HG03039 (cell line): ENCODE results near the gene RPL5.
"Not testable (repeated sequence)": the region's sequence is repeated elsewhere in the genome, so short reads cannot be mapped to it uniquely, and the experiment has no call there.

ENCODE experiments used
- ATAC-seq: cut with Tn5 transposase; IDR thresholded peaks from one replicate; pipeline ENCODE4 v1.9.1; 2021; ENCODE audit warnings: mild to moderate bottlenecking, moderate library complexity; ENCODE audit not compliant: unreplicated experiment

The RPL5 gene

DNA sequence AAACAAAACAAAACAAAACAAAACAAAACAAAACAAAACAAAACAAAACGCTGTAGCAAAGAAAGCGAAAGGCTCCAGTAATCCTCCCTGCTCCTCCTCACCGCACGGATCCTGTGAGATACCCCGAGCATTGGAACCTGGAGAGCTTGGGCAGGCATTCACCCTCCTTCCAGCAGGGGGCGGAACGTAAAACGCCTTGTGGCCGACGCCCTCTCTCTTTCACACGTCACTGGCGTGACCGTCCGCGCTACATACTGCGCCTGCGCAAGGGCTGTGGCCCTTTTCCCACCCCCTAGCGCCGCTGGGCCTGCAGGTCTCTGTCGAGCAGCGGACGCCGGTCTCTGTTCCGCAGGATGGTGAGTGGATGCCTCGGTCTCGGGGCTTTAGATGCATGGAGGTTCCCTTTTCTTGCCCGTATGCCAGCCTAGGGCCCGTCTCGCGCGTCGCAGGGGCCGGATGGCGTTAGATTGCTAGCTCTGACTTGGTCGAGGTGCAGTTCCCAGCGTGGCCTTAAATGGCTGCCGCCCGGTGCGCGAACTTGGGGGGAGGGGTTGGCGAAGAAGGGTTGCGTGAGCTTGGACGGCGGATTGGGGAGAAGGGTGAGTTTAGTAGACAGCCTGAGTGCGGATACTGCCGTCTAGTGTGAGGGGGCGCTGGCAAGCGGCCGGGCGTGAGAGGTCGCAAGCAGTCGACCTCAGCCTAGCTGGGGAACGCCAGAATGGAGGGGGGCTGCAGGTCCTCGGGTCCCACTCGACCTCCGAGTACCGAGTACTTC lies at the start of gene RPL5:
RPL5 (plus strand) TSS at position 279 of the 775 bp plus-strand sequence; CDS start at position 354, 75 bp downstream.
- peak; percentile 90 for ATAC-seq

DNA sequence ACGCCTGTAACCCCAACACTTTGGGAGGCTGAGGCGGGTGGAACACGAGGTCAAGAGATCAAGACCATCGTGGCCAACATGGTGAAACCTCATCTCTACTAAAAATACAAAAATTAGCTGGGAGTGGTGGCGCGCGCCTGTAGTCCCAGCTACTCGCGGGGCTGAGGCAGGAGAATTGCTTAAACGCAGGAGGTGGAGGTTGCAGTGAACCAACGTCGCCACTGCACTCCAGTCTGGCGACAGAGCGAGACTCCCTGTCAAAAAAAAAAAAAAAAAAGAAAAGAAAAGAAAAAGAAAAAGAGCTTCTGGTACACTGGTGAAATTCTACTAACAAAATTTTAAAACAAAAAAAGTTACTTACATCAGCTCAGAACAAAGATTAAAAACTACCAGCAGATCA lies 48.3 kb upstream of the RPL5 start:
- ATAC-seq = not testable (repeated sequence)

DNA sequence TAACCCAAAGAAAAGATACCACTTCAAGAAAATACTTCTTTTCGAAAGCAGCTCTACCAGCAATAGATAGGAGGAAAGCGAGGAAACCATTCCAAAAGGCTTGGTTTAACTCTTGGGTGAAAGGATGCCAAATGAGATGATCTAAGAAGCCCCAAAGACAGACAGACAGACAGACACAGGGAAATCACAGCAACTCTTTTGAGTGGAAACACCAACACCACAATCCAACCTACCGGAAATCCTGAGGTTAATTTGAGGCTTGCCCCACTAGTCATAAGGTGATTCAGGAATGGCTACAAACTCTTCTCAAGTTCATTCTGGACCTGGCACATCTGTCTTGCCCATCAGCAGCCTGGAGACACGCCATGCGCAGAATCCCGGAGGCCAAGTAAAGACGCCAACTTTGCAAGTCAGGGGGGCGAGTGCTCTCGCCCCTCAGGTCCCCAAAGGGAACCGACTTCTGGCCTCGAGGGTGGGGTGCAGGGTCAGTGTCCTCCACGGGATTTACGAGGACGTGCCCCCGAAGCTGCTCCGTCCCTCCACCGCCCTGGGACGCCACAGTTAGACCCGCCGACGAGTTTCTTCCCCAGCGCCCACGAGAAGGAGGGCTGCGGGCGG lies 47.7 kb upstream of the RPL5 start:
- peak; percentile 12 for ATAC-seq

DNA sequence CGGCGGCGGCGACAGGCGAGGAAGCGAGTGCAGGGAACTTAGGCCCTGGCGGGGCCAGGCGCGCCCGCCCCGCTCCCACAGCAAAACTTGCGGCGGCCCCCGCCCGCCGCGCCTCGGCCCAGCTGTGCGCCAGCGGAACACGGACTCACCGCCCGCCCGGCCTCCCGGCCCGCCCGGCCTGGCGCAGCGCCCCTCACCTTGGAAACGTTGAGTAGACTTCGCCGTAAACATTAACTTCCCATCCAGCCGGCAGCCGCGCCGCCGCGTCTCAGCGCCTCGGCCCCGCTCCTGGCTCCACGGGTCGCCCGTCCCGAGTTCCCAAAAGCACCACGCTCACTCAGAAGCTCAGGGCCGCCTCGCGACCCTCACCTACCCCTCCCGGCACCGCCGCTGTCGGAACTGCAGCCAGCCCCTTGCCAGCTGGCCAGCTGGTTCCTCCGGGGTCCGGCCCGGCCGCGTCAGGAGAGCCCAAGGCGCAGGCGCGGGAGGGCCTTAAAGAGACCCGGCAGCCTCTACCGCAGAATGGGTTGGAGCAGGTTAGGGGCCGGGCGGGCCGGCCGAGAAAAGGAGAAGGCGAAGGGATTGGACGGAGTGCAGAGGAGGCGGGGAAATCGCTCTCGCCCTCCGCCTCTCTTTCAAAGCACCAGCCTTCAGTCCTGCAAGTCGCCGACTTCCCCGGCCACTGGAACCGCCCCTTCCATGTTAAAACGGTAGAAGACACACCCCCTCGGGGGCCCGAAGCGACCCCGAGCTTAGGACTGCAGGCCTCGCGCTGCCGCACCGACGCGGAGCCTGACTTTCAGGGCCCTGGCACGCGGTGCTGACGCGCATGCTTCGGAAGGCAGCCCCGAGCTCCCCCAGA lies 47.0 kb upstream of the RPL5 start, which contains the start of gene EVI5:
EVI5 (minus strand) TSS at position 470 of the 862 bp plus-strand sequence. CDS start 48,562 bp downstream, outside the sequence.
- peak; percentile 93 for ATAC-seq

DNA sequence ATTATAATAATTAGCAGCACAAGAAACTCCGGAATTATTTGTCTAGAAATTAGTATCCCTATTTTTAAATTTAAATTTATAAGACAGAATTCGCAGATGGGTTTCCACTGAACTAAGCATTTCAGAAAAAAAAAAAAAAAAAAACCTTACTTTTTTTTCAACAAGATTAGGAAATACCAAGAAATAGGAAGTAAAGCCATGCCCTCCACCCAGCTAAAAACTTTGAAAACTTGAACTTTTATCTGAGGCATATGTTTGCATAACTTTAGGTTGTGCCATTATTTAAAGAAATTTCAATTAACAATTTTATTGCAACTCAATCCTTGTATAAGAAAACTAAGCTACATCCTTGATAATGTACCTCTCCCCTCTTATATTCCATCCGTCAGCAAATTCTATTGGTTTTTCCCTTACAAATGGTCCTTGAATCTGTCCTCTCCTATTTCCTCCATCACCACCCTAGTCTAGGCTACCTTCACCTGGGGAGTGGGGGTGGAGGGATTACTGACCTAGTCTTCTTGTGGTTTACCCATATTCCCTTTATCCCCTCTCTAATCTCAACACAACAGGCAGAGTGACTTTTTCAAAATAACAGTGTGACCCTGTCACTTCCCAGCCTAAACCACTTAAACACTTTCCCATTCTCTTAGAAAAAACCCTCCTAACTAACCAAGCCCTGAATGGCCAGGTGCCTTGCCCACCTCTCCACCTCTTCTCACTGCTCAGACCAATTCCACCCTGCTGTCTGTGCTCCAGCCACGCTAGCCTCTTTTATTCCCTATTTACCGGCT lies 45.5 kb upstream of the RPL5 start:
- no peak for ATAC-seq

DNA sequence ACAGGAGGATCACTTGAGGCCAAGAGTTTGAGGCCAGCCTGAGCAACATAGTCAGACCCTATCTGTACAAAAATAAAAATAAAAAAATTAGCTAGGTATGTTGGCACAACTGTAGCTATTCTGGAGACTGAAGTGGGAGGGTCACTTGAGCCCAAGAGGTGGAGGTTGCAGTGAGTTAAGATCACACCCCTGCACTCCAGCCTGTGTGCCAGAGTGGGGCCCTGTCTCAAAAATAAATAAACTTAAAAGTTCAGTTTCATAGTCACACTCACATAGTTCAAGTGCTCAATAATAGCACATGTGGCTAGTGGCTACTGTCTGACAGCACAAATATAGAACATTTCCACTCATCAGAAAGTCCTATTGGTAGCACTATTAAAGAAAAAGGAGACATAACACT lies 41.8 kb upstream of the RPL5 start:
- no peak for ATAC-seq

DNA sequence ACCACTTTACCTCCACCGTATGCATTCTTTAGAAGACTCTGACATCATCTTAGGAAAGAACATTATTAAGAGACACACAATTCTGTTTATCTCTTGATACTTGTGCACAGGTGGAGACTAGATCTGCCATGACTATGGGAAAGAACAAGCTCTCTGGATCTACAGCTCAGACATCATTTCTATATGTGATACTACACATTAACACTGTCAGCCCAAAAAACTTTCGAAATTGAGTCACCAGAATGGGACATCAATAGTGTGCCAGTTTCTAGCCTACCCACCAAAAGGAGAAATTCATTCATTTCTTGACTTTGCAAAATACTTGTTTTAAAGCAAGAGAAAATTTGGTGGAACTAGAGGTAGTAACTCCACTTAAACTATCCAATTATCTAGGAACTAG lies 41.0 kb upstream of the RPL5 start:
- no peak for ATAC-seq

DNA sequence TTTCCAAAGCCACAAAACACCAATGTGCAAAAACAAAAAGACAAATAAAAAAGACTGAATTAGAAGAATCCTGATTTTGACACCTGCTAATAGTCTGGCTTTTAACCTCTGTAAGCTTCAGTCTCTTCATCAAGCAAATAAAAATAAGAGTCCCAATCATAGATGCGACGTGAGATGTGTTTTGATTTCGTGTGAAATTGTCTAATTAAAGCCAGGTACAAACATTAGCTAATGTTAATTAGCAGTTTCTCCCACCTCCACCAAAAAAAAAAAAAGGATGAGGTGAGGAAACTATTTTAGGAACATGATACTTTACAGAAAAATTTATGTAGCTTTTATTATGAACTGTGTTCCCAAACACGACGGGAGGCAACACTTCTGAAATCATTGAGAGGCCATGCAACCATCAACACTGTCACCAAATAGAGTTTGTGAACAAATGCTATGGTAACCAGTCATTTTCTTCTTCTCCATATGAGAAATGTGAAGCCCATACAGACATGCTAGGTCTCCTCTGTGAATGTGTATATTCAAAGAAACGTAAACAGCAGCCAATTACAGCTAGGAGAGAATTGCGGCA lies 40.3 kb upstream of the RPL5 start:
- ATAC-seq = no peak

DNA sequence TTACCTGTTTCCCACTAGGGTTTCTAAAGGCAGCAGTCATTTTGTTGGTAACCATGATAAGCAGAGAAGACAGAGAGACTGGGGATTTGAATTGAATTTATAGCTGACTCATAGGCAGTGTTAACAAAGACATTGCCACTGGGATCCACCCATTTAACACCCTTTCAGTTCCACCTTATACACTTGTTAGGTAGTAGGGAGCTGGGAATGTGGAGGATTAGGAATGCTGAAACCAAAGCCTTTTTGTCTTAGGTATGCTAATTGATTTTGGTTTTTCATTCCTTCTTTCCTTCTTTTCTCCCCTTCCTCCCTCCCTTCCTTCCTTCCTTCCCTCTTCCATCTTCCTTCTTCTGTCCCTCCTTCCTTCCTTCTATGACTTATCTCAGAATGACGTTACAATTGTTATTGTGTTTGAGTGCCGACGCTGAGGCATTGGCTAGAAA lies 39.5 kb upstream of the RPL5 start:
- ATAC-seq = no peak

DNA sequence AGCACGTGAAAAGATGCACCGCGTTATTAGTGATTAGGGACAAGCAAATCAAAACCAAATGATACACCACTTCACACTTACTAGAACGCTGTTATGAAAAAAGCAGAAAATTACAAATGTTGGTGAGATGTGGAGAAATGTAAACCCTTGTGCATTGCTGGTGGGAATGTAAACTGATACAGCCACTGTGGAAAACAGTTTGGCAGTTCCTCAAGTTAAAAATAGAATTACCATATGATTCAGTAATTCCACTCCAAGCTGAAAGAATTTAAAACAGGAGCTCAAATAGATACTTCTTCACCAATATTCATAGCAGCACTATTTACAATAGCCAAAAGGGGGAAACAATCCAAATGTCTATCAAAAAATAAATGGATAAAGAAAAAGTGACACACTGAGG lies 36.7 kb upstream of the RPL5 start:
- no peak for ATAC-seq

DNA sequence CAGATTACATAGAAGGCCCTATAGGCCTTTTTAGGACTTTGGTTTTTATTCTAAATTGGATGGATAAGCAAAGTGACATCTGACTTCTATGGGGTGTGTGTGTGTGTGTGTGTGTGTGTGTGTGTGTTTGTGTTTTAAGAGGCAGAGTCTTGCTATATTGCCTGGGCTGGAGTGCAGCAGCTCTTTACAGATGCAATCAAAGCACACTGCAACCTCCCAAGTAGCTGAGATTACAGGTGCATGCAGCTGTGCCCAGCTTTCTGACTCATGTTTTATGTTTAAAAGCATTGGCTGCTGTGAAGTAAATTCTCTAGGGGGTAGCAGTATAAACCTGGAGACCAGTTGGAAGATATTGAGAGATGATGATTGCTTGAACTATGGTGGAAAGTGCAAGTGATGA lies 34.5 kb upstream of the RPL5 start:
- no peak for ATAC-seq

DNA sequence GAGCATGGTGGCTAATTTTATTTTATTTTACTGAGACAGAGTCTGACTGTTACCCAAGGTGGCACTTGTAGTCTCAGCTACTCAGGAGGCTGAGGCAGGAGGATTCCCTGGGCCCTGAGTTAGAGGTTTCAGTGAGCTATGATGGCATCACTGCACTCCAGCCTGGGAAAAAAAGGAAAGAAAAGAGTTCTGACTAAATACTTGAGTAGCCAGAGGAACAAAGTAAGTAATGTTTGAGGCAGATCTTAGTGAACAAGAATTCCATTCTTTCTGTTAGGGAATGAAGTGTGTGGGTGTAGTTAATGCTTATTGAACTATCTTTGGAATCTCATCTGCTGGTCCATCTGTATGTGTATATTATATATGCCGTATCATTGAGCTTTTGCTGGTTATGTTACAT lies 33.9 kb upstream of the RPL5 start:
- ATAC-seq = no peak

DNA sequence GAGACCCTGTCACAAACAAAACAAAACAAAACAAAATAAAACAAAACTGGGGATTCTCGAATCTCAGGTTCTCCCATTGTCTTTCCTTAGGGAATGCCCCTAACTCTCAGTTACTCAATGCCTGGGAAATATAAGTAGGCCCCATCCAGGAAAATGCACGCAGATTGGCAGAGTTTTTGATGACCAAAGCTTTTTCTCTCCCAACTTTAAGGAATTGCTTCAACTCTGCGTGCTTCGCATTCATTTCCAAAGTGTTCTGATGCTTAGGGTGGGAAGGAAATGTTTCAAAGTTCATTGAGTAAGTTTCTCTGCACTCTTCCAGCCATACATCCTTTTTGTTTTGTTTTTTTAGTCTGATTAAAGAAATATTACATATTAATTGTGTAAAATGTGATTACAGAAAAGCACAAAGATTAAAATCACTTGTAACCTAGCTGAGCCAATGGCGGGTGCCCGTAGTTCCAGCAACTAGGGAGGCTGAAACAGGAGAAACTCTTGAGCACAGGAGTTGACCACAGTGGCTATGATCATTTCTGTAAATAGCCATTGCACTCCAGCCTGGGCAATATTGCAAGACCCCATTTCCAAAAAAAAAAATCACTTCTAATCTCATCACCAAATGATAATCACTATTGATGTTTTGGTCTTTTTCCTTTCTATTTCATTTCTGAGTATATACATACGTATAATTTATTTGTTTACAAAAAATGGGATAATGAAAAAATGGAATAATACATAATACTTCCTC lies 28.5 kb upstream of the RPL5 start:
- ATAC-seq = no peak

DNA sequence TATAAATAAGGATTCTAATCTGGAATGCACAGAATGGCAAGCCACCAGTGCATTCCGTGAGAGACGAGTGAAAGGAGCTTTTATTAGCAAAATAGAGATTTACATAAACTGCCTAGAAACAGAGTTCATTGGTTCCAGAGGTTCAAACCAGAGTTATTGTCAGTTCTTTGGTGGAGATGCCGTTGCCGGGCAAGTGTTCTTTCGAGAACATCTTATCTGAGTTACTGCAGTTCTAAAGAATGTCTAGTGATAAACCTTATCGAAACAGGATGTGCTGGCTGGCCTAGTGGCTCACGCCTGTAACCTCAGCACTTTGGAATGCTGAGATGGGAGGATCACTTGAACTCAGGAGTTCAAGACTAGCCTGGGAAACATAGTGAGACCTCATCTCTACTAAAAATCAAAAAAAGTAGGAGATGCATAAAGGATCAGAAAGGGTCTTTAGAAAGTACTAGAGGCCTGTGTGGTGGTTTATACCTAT lies 27.1 kb upstream of the RPL5 start:
- ATAC-seq = no peak

DNA sequence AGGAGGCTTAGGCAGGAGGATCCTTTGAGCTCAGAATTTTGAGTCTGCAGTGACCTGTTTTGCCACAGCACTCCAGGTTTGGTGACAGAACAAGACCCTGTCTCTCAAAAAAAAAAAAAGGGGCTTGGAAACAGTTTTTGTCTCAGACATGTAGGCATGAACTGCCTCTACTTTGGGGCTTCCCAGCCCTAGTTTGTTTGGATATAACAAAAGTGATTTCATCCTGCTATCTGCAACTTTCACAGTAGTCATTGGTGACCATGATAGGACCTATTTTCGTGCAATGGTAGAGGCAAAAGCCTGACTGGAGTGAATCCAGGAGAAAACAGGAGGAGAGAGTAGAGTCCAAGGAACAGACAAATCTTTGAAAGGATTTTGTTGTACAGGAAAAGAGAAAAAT lies 26.6 kb upstream of the RPL5 start:
- ATAC-seq = no peak

DNA sequence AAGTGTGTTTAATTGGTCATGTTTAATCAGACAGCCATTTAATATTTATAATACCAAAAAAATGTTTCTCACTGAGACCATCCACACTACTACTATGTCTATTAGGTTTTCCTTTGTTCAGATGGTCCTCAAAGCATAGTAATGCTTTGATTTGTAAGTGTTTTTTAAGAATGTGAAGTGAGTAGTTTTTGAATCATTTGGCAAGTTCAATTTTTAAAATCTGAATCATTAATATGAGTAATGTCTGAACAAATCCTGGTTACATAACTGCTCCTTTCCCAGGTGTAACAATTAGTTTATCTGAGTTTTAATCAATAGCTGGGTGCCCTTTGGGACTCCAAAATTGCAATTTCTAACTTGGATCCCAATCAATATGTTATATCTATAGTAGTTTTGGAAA lies 23.5 kb upstream of the RPL5 start:
- no peak for ATAC-seq

DNA sequence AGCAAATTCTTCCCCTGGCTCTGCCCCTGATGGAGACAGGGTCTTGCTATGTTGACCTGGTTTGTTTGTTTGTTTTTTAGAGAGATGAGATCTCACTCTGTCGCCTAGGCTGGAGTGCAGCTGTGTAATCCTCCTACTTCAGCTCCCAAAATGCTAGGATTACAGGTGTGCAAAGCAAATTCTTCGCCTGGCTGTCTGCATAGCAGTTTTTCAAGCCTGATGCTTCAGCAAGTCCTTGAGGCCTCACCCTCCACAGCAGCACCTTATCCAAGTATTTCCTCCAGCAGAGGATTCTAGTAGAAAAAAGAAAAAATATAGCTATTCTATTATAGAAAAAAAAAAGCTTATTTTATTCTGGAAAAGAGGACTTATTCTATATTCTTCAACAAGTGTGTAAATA lies 15.1 kb upstream of the RPL5 start:
- no peak for ATAC-seq

DNA sequence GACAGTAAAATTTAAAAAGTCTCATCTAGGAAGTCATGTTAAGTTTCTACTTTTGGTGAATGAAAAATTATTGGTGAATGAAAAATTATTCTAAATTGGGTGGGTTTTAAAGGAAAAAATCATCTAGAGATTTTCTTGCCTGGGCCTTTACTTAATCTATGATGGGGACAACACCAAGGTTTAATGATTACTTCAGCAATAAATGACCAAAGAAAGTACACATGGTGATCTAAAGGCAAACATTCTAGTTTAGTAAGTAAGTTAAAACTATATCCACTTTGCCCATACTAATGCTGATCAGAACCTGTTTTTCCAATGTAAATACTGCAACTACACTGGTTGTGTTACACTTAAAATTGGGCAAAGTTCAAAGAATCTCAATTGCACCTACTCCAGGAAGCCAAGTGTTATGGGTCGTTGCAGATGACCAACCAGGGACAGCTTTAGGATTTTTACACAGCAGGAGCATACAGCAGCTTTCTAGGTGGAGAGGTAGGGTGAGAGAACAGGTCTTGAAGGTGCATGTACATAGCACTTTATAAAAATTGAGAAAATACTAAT lies 14.6 kb upstream of the RPL5 start:
- no peak for ATAC-seq
